Jurkat, Clone E6-1 (cell line): ENCODE data around the gene HEATR1.
"Not testable (repeated sequence)": the region's sequence is repeated elsewhere in the genome, so short reads cannot be mapped to it uniquely, and the experiment has no call there.

Experiments
- DNase-seq: peaks from one replicate; pipeline ENCODE4 v3.0.0-alpha.2; 2011; ENCODE audit warnings: low read depth, low spot score
- H3K4me3 ChIP-seq: 2 replicates; pipeline ENCODE4 v1.5.1; 2011; ENCODE audit warnings: mild to moderate bottlenecking, low read length, control low read depth, moderate library complexity

Gene HEATR1

GRCh38 chr1:236602171-236602570 lies 2.1 kb downstream of the HEATR1 start:
- no peak for DNase-seq
- no peak overlapping the region for H3K4me3 ChIP-seq

- DNase-seq = no peak
Observed at GRCh38 chr1:236590553-236591150, 13.7 kb downstream of the HEATR1 start.

GRCh38 chr1:236589531-236589930 lies 14.8 kb downstream of the HEATR1 start:
- no peak for DNase-seq
- no peak overlapping the region for H3K4me3 ChIP-seq

More at GRCh38 chr1:236590553-236591150, 13.7 kb downstream of the HEATR1 start:
- no peak overlapping the region for H3K4me3 ChIP-seq

GRCh38 chr1:236581528-236581927 lies 22.8 kb downstream of the HEATR1 start:
- no peak for DNase-seq
- no peak overlapping the region for H3K4me3 ChIP-seq

GRCh38 chr1:236580404-236580803 lies 23.9 kb downstream of the HEATR1 start:
- not testable (repeated sequence) for H3K4me3 ChIP-seq, DNase-seq

GRCh38 chr1:236578661-236579060 lies 25.7 kb downstream of the HEATR1 start:
- no peak overlapping the region for H3K4me3 ChIP-seq
- no peak for DNase-seq

GRCh38 chr1:236577041-236577440 lies 27.3 kb downstream of the HEATR1 start:
- H3K4me3 ChIP-seq, DNase-seq: not testable (repeated sequence)

- no peak for DNase-seq
- no peak overlapping the region for H3K4me3 ChIP-seq
Observed at GRCh38 chr1:236576004-236576403, 28.3 kb downstream of the HEATR1 start.

GRCh38 chr1:236575523-236575922 lies 28.8 kb downstream of the HEATR1 start:
- DNase-seq = no peak
- H3K4me3 ChIP-seq = no peak overlapping the region

GRCh38 chr1:236568285-236568894 lies 35.9 kb downstream of the HEATR1 start:
- H3K4me3 ChIP-seq = no peak overlapping the region
- no peak for DNase-seq

GRCh38 chr1:236565530-236565929 lies 38.8 kb downstream of the HEATR1 start:
- DNase-seq = no peak
- H3K4me3 ChIP-seq = no peak overlapping the region

GRCh38 chr1:236561976-236562375 lies 42.3 kb downstream of the HEATR1 start:
- DNase-seq = no peak
- H3K4me3 ChIP-seq = no peak overlapping the region

- no peak for DNase-seq
- H3K4me3 ChIP-seq = no peak overlapping the region
Observed at GRCh38 chr1:236560213-236560771, 44.0 kb downstream of the HEATR1 start.

GRCh38 chr1:236558846-236559245 lies 45.5 kb downstream of the HEATR1 start:
- no peak overlapping the region for H3K4me3 ChIP-seq
- no peak for DNase-seq

GRCh38 chr1:236558081-236558480 lies 46.2 kb downstream of the HEATR1 start:
- no peak for DNase-seq
- H3K4me3 ChIP-seq = no peak overlapping the region

GRCh38 chr1:236556606-236557005 lies 47.7 kb downstream of the HEATR1 start:
- DNase-seq = no peak
- no peak overlapping the region for H3K4me3 ChIP-seq

GRCh38 chr1:236553370-236553769 lies 50.9 kb downstream of the HEATR1 start:
- H3K4me3 ChIP-seq = no peak overlapping the region
- DNase-seq = no peak

- DNase-seq = no peak
- H3K4me3 ChIP-seq = no peak overlapping the region
Observed at GRCh38 chr1:236552901-236553300, 51.4 kb downstream of the HEATR1 start.

GRCh38 chr1:236552096-236552495 lies 52.2 kb downstream of the HEATR1 start:
- DNase-seq = no peak
- no peak overlapping the region for H3K4me3 ChIP-seq

GRCh38 chr1:236550961-236551851 lies 53.1 kb downstream of the HEATR1 start:
- peak; percentile 36 for DNase-seq
- H3K4me3 ChIP-seq = no peak overlapping the region
